CD4-positive, alpha-beta memory T cell (primary cell): ENCODE data around the gene CLOCK. TPM values are rescaled to one million over a fixed set of nuclear protein-coding genes. Genes with fewer than 3 reads are reported as not detected.
A peak's percentile ranks its signal among the peaks of the same experiment; 100 is the strongest.

Experiments
- CTCF ChIA-PET: fragments of 350-600 bp; sonication (Branson Sonifier 250); formaldehyde crosslinking; loops from one replicate; lab custom pipeline; 2021; ENCODE audit warnings: inconsistent platforms; ENCODE audit not compliant: partially characterized antibody; lab: Charles Lee
- POLR2A ChIA-PET: fragments of 350-600 bp; sonication (Branson Sonifier 250); formaldehyde crosslinking; loops from one replicate; lab custom pipeline; 2021; ENCODE audit not compliant: partially characterized antibody; lab: Charles Lee
- DNase-seq, 5 donors: peaks; one replicate each; pipeline versions ENCODE4 v3.0.0 to v3.0.0-alpha.2; 2020 to 2022; ENCODE audit warnings: mixed read lengths in 1 of 5
- H3K27ac ChIP-seq: one replicate; pipeline ENCODE4 v1.7.0; 2013; ENCODE audit warnings: low read depth, low read length
- H3K27me3 ChIP-seq: 2 replicates; pipeline ENCODE4 v1.7.0; 2013; ENCODE audit warnings: mild to moderate bottlenecking, low read length, moderate library complexity; ENCODE audit not compliant: insufficient read depth
- H3K36me3 ChIP-seq: 2 replicates; pipeline ENCODE4 v1.7.0; 2013; ENCODE audit warnings: mild to moderate bottlenecking, low read length, moderate library complexity; ENCODE audit not compliant: insufficient read depth
- H3K4me1 ChIP-seq: 2 replicates; pipeline ENCODE4 v1.7.0; 2013; ENCODE audit warnings: mild to moderate bottlenecking, low read length, moderate library complexity; ENCODE audit not compliant: insufficient read depth
- H3K4me3 ChIP-seq, 2 donors: one replicate each; pipeline ENCODE4 v1.7.0; 2013; ENCODE audit warnings: low read length in 2 of 2, mild to moderate bottlenecking in 1 of 2
- H3K9me3 ChIP-seq, 2 donors: one replicate each; pipeline ENCODE4 v1.7.0; 2013; ENCODE audit warnings: low read length in 2 of 2, control low read depth in 1 of 2; ENCODE audit not compliant: control insufficient read depth in 1 of 2
- H3K27ac Mint-ChIP-seq, 7 donors: one replicate each; pipeline ENCODE4 v1.8.0; 2020 to 2021; ENCODE audit warnings: mixed read lengths in 7 of 7, mild to moderate bottlenecking in 6 of 7, inconsistent platforms in 3 of 7, moderate library complexity in 3 of 7
- H3K27me3 Mint-ChIP-seq, 2 donors: one replicate each; pipeline ENCODE4 v1.8.0; 2020 to 2021; ENCODE audit warnings: mixed read lengths in 2 of 2
- H3K36me3 Mint-ChIP-seq, 2 donors: one replicate each; pipeline ENCODE4 v1.8.0; 2020 to 2021; ENCODE audit warnings: mixed read lengths in 2 of 2, inconsistent platforms in 1 of 2, mild to moderate bottlenecking in 1 of 2
- H3K4me1 Mint-ChIP-seq, 4 donors: one replicate each; pipeline ENCODE4 v1.8.0; 2020 to 2021; ENCODE audit warnings: mixed read lengths in 4 of 4, mild to moderate bottlenecking in 1 of 4
- H3K4me3 Mint-ChIP-seq, 8 donors: one replicate each; pipeline ENCODE4 v1.8.0; 2020 to 2021; ENCODE audit warnings: mixed read lengths in 8 of 8, mild to moderate bottlenecking in 7 of 8, moderate library complexity in 6 of 8, inconsistent platforms in 3 of 8
- H3K9me3 Mint-ChIP-seq, 8 donors: one replicate each; pipeline ENCODE4 v1.8.0; 2020 to 2021; ENCODE audit warnings: mixed read lengths in 8 of 8, mild to moderate bottlenecking in 5 of 8, inconsistent platforms in 3 of 8, moderate library complexity in 1 of 8
- intact Hi-C: fragments of 100-400 bp; cut with micrococcal nuclease; formaldehyde crosslinking; loops from one replicate; pipeline ENCODE4 v1.15.1; 2023
- polyA plus RNA-seq, 2 donors: library from polyadenylated mRNA; unstranded; fragments of 300-500 nt; fragmentation: Illumina TruSeq; gene quantifications; one replicate each; pipeline ENCODE4 v1.2.3, GENCODE V29; 2021
- total RNA-seq, 2 experiments: library from RNA; stranded (reverse); gene quantifications; one replicate each; pipeline ENCODE4 v1.2.3, GENCODE V29; 2021

CLOCK gene
- total and polyA plus RNA-seq, 4 experiments from 2014 or later = 2.1 to 15.4 (median 9.8) TPM

GRCh38 chr4:55437356-55437796, 109.3 kb downstream of the CLOCK start:
- Mint-ChIP-seq H3K9me3 (no peaks in the 10 kb centered on the region), H3K27me3 (no peaks in the 10 kb centered on the region), H3K4me3 (no peak overlapping the region), H3K36me3 (peaks cover 37 to 74% of the 10 kb centered on the region in 2 donors), H3K4me1 (peaks cover 10 to 19% (median 15%) of the 10 kb centered on the region in 4 donors), H3K27ac (peak overlapping the region in 3 of 7 donors; percentile 9 to 42 (median 18))
- Histone ChIP-seq H3K4me3 (no peak overlapping the region), H3K9me3 (no peaks in the 10 kb centered on the region), H3K4me1 (peaks cover 9% of the 10 kb centered on the region), H3K36me3 (peaks cover 17% of the 10 kb centered on the region), H3K27me3 (no peaks in the 10 kb centered on the region), H3K27ac (no peak overlapping the region)
- ChIA-PET CTCF (interaction anchor here (1.0 to 1.8 kb wide), 5 partner anchors 24 to 117 kb away, joined by 3 to 4 read pairs (median 4); partner anchors contain the start of gene SRD5A3), POLR2A (interaction anchor here (1.2 to 1.7 kb wide), 3 partner anchors 9 to 109 kb away, joined by 4 to 9 read pairs (median 4); partner anchors contain the start of genes CLOCK and TMEM165)
- intact Hi-C loops = no loop called here
- no peak for DNase-seq

- ChIA-PET POLR2A (interaction anchor here (1.5 kb wide), 1 partner anchor 111 kb away, joined by 5 read pairs; no protein-coding TSS in a partner anchor), CTCF (no interaction called here)
- no peaks in the 10 kb centered on the region for H3K9me3 Mint-ChIP-seq
- H3K27me3 Mint-ChIP-seq = no peaks in the 10 kb centered on the region
- H3K36me3 ChIP-seq = peaks cover 11% of the 10 kb centered on the region
- intact Hi-C loops = no loop called here
- H3K27ac Mint-ChIP-seq = peak overlapping the region; percentile 35 to 86 (median 77)
- H3K27me3 ChIP-seq = no peaks in the 10 kb centered on the region
- H3K4me1 ChIP-seq = peaks cover 9% of the 10 kb centered on the region
- H3K4me3 Mint-ChIP-seq = peak overlapping the region in 2 of 8 donors; percentile 23 to 49
- no peak overlapping the region for H3K4me3 ChIP-seq
- DNase-seq = peak in 4 of 5 donors; percentile 5 to 38 (median 15)
- peaks cover 10 to 19% (median 16%) of the 10 kb centered on the region in 4 donors for H3K4me1 Mint-ChIP-seq
- no peak overlapping the region for H3K27ac ChIP-seq
- H3K9me3 ChIP-seq = no peaks in the 10 kb centered on the region
- H3K36me3 Mint-ChIP-seq = peaks cover 27 to 70% of the 10 kb centered on the region in 2 donors
These were observed 111.4 kb downstream of the CLOCK start for GRCh38 chr4:55435141-55435841.

DNA sequence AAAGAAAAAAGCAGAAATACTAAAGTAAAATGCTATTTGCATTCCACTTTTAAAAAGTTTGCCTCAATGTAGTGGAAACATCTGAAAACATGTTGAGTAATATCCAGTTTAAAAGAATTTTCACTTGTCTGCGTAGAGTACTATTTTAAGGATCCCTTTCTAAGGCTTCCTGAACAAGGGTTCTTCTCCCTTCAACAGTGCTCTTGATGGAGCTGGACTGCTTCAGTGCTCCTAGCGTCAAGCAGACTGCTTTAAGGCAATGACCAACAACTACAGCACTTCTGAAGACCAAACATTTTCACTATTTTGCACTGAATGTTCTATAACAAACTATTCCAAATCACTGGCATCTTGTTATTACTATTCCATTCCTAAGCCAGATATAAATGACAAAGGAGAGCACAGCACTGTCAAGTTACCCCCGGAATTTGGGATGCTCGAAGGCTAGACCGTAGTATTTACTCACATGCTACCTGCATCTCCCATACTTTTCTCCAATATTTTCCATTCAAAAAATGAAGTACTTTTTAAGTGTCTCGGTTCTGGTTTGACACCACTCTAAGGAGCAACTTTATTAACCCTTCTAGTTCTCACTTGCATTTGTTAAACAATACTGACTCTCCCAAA, 114.9 kb downstream of the CLOCK start:
- H3K27me3 Mint-ChIP-seq = no peaks in the 10 kb centered on the region
- CTCF ChIA-PET = interaction anchor here (1.6 kb wide), 1 partner anchor 14 kb away, joined by 6 read pairs; no protein-coding TSS in a partner anchor

DNA sequence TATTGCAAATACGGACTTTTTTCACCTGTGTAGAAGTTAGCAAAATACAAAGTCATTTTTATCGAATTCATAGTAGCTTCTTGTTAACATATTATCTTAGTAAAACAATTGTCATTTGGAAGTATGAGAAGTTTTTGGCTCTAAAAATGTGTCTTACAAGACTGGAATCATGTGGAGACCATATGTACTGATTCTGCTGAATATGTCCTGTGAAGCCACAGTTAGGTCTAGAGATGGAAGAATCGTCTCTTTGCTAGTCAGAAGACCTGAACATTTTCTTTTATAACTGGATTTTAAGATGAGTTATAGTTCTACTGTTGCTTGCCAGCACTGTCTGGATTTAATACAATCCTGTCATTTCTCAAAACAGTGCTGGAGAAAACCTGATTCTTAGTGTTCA, 121.9 kb downstream of the CLOCK start:
- intact Hi-C loops = no loop called here
- Mint-ChIP-seq H3K27me3 (no peaks in the 10 kb centered on the region), H3K36me3 (peaks cover 38 to 70% of the 10 kb centered on the region in 2 donors), H3K4me1 (peaks cover 3 to 14% (median 12%) of the 10 kb centered on the region in 4 donors), H3K27ac (peak overlapping the region in 3 of 7 donors; percentile 27 to 72 (median 60)), H3K9me3 (no peaks in the 10 kb centered on the region), H3K4me3 (no peak overlapping the region)
- Histone ChIP-seq H3K9me3 (no peaks in the 10 kb centered on the region), H3K27me3 (no peaks in the 10 kb centered on the region), H3K4me3 (no peak overlapping the region), H3K27ac (no peak overlapping the region), H3K36me3 (peaks cover 48% of the 10 kb centered on the region), H3K4me1 (no peaks in the 10 kb centered on the region)
- no peak for DNase-seq
- ChIA-PET POLR2A (interaction anchor here (0.8 kb wide), 1 partner anchor 121 kb away, joined by 3 read pairs; no protein-coding TSS in a partner anchor), CTCF (no interaction called here)

More for the DNA sequence above, 114.9 kb downstream of the CLOCK start:
- no peaks in the 10 kb centered on the region for H3K9me3 Mint-ChIP-seq
- H3K27ac Mint-ChIP-seq = peak overlapping the region in 4 of 7 donors; percentile 35 to 70 (median 47)
- Histone ChIP-seq H3K9me3 (no peaks in the 10 kb centered on the region), H3K4me3 (no peak overlapping the region), H3K27me3 (no peaks in the 10 kb centered on the region), H3K4me1 (peaks cover 9% of the 10 kb centered on the region), H3K27ac (no peak overlapping the region), H3K36me3 (peaks cover 22% of the 10 kb centered on the region)
- POLR2A ChIA-PET = no interaction called here
- intact Hi-C loops = no loop called here
- no peak for DNase-seq
- peaks cover 10 to 19% (median 12%) of the 10 kb centered on the region in 4 donors for H3K4me1 Mint-ChIP-seq
- H3K36me3 Mint-ChIP-seq = peaks cover 23 to 61% of the 10 kb centered on the region in 2 donors
- H3K4me3 Mint-ChIP-seq = no peak overlapping the region

DNA sequence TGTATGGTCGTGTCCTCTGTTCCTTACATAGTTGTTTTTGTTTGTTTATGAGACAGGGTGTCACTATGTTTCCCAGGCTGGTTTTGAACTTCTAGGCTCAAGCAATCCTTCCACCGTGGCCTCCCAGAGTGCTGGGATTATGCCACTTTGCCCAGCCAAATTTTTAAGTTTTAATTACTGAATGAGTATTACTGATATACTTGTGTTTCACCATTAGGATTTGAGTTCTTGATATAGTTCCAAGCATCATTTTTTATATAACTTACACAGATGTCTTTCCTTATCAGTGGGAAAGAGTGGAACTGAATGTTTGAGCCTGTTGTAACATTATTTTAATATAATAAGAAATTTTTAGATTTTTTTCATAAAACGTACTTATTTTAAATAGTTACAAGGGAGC, 130.5 kb downstream of the CLOCK start:
- intact Hi-C loops = no loop called here
- no peak overlapping the region for H3K4me3 Mint-ChIP-seq
- DNase-seq = no peak
- POLR2A ChIA-PET = interaction anchor here (1.9 kb wide), 1 partner anchor 21 kb away, joined by 5 read pairs; the partner anchor contains the start of gene TMEM165
- CTCF ChIA-PET = interaction anchor here (2.4 kb wide), 1 partner anchor 70 kb away, joined by 7 read pairs; the partner anchor contains the start of gene SRD5A3
- peaks cover 21% of the 10 kb centered on the region for H3K36me3 ChIP-seq
- no peaks in the 10 kb centered on the region for H3K27me3 Mint-ChIP-seq
- H3K4me1 Mint-ChIP-seq = peaks cover 4 to 14% (median 9%) of the 10 kb centered on the region in 4 donors
- no peaks in the 10 kb centered on the region for H3K9me3 ChIP-seq
- peaks cover 26 to 54% of the 10 kb centered on the region in 2 donors for H3K36me3 Mint-ChIP-seq
- H3K9me3 Mint-ChIP-seq = no peaks in the 10 kb centered on the region
- no peak overlapping the region for H3K4me3 ChIP-seq
- no peak overlapping the region for H3K27ac Mint-ChIP-seq
- no peak overlapping the region for H3K27ac ChIP-seq
- H3K27me3 ChIP-seq = no peaks in the 10 kb centered on the region
- no peaks in the 10 kb centered on the region for H3K4me1 ChIP-seq

GRCh38 chr4:55411621-55412020, 135.1 kb downstream of the CLOCK start:
- no peak overlapping the region for H3K4me3 ChIP-seq
- CTCF ChIA-PET = no interaction called here
- POLR2A ChIA-PET = interaction anchor here (1.7 kb wide), 1 partner anchor 135 kb away, joined by 4 read pairs; no protein-coding TSS in a partner anchor

More at GRCh38 chr4:55411621-55412020, 135.1 kb downstream of the CLOCK start:
- no peaks in the 10 kb centered on the region for H3K27me3 Mint-ChIP-seq
- no peaks in the 10 kb centered on the region for H3K9me3 Mint-ChIP-seq
- Histone ChIP-seq H3K9me3 (no peaks in the 10 kb centered on the region), H3K27me3 (no peaks in the 10 kb centered on the region), H3K36me3 (no peaks in the 10 kb centered on the region), H3K4me1 (peaks cover 28% of the 10 kb centered on the region), H3K27ac (no peak overlapping the region)
- intact Hi-C loops = no loop called here
- peaks cover 13 to 37% of the 10 kb centered on the region in 2 donors for H3K36me3 Mint-ChIP-seq
- peak overlapping the region in 1 of 7 donors; percentile 46 for H3K27ac Mint-ChIP-seq
- peaks cover 25 to 37% (median 30%) of the 10 kb centered on the region in 4 donors for H3K4me1 Mint-ChIP-seq
- H3K4me3 Mint-ChIP-seq = no peak overlapping the region
- no peak for DNase-seq
